SK-N-SH treated with all-trans-retinoic acid at 6 μM for 48 hours (cell line): ENCODE measurements around the gene DYNLT1.

Experiments used
- GLIS3 ChIP-seq: fragments of 250-450 bp; sonication (Bioruptor Pico); IDR thresholded peaks from 2 replicates; pipeline ENCODE4 v1.5.0; 2020; ENCODE audit warnings: mild to moderate bottlenecking, moderate library complexity
- RARB ChIP-seq: fragments of 250-450 bp; sonication (Bioruptor Pico); IDR thresholded peaks from 2 replicates; pipeline ENCODE4 v1.8.0; 2021; ENCODE audit warnings: mild to moderate bottlenecking, moderate library complexity
- SNAI2 ChIP-seq: fragments of 250-450 bp; sonication (Bioruptor Pico); IDR thresholded peaks from 2 replicates; pipeline ENCODE4 v1.5.0; 2020; ENCODE audit warnings: mild to moderate bottlenecking, moderate library complexity
- TF ChIP-seq, protein P1 (sequence below): fragments of 250-450 bp; sonication (Bioruptor Pico); IDR thresholded peaks from 2 replicates; pipeline ENCODE4 v1.5.1; 2020; ENCODE audit warnings: low read depth, mild to moderate bottlenecking, moderate library complexity
- TF ChIP-seq, protein P2 (sequence below): fragments of 250-450 bp; sonication (Bioruptor Pico); IDR thresholded peaks from 2 replicates; pipeline ENCODE4 v1.8.0; 2020; ENCODE audit warnings: mild to moderate bottlenecking, moderate library complexity, borderline replicate concordance

GRCh38 chr6:158677906-158678578 is 33.5 kb upstream of the DYNLT1 start:
- TF ChIP-seq, protein P1, sequence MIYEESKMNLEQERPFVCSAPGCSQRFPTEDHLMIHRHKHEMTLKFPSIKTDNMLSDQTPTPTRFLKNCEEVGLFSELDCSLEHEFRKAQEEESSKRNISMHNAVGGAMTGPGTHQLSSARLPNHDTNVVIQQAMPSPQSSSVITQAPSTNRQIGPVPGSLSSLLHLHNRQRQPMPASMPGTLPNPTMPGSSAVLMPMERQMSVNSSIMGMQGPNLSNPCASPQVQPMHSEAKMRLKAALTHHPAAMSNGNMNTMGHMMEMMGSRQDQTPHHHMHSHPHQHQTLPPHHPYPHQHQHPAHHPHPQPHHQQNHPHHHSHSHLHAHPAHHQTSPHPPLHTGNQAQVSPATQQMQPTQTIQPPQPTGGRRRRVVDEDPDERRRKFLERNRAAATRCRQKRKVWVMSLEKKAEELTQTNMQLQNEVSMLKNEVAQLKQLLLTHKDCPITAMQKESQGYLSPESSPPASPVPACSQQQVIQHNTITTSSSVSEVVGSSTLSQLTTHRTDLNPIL (CRISPR knock-in tag) = no peak
- TF ChIP-seq RARB (CRISPR knock-in tag) (no peak), GLIS3 (CRISPR knock-in tag) (no peak), SNAI2 (no peak)
- TF ChIP-seq, protein P2, sequence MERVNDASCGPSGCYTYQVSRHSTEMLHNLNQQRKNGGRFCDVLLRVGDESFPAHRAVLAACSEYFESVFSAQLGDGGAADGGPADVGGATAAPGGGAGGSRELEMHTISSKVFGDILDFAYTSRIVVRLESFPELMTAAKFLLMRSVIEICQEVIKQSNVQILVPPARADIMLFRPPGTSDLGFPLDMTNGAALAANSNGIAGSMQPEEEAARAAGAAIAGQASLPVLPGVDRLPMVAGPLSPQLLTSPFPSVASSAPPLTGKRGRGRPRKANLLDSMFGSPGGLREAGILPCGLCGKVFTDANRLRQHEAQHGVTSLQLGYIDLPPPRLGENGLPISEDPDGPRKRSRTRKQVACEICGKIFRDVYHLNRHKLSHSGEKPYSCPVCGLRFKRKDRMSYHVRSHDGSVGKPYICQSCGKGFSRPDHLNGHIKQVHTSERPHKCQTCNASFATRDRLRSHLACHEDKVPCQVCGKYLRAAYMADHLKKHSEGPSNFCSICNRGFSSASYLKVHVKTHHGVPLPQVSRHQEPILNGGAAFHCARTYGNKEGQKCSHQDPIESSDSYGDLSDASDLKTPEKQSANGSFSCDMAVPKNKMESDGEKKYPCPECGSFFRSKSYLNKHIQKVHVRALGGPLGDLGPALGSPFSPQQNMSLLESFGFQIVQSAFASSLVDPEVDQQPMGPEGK (CRISPR knock-in tag) = no peak
